IPS-18a (cell line): Measurements from ENCODE around the gene JARID2.
A peak's percentile ranks its signal among the peaks of the same experiment; 100 is the strongest.

ENCODE experiments used
- H3K27ac ChIP-seq: one replicate; pipeline ENCODE4 v1.5.1; 2013; ENCODE audit warnings: low read length
- H3K27me3 ChIP-seq: one replicate; pipeline ENCODE4 v1.6.1; 2013; ENCODE audit warnings: mild to moderate bottlenecking, low read length; ENCODE audit not compliant: control insufficient read depth, insufficient read depth
- H3K36me3 ChIP-seq: one replicate; pipeline ENCODE4 v1.6.1; 2013; ENCODE audit warnings: low read depth, low read length; ENCODE audit not compliant: control insufficient read depth
- H3K4me1 ChIP-seq: one replicate; pipeline ENCODE4 v1.6.1; 2013; ENCODE audit warnings: low read depth, low read length; ENCODE audit not compliant: control insufficient read depth
- H3K4me3 ChIP-seq: one replicate; pipeline ENCODE4 v1.5.1; 2013; ENCODE audit warnings: low read length
- H3K9ac ChIP-seq: one replicate; pipeline ENCODE4 v1.6.1; 2013; ENCODE audit warnings: mild to moderate bottlenecking, low read length, moderate library complexity
- H3K9me3 ChIP-seq: one replicate; pipeline ENCODE4 v1.6.1; 2013; ENCODE audit warnings: low read depth, low read length; ENCODE audit not compliant: control insufficient read depth

JARID2 gene

DNA sequence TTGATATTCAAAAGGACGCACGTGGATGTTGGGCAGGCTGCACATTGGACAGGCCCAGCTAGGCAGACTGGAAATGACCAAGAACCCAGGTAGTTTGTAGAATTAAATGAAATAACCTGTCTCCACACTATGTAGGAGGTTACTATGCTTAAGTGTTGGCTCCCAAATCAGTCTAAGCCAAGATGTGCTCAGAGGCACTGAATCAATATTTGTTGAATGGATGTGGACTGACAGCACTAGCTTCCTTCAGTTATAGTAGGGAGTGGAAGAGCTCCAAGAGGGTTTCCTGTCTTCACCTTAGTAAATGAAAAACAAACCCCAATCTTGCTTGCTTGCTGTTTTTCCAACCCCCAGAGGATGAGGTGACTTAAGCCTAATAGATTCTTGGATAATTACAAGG is 180.5 kb downstream of the JARID2 start:
- no peaks in the 10 kb centered on the region for H3K27me3 ChIP-seq
- H3K9me3 ChIP-seq: no peaks in the 10 kb centered on the region
- no peak overlapping the region for H3K9ac ChIP-seq
- H3K4me1 ChIP-seq: peaks cover 66% of the 10 kb centered on the region
- H3K27ac ChIP-seq: no peak overlapping the region
- H3K36me3 ChIP-seq: no peaks in the 10 kb centered on the region
- no peak overlapping the region for H3K4me3 ChIP-seq

DNA sequence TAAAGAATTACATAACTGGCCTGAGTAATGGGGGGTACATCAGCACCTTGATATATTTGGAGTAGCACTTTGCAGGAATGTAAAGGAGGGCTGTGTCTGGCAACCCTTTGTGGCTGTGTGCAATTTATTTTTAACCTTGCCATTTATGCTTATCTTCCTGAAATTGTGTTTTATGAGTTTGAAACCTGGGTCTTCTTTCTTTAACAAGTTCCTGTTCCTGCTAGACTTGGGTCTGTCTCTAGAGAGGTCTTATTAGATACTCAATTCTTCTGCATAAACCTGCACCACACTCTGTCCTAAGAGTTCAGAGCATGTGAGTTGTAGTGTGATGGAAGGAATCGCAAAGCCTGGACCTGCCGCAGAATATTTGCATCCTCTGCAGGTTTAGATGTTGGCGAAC is 181.0 kb downstream of the JARID2 start:
- peak overlapping the region; percentile 32 for H3K27ac ChIP-seq
- H3K9me3 ChIP-seq: no peaks in the 10 kb centered on the region
- H3K36me3 ChIP-seq: no peaks in the 10 kb centered on the region
- peaks cover 66% of the 10 kb centered on the region for H3K4me1 ChIP-seq
- H3K27me3 ChIP-seq: no peaks in the 10 kb centered on the region
- no peak overlapping the region for H3K9ac ChIP-seq
- H3K4me3 ChIP-seq: no peak overlapping the region

DNA sequence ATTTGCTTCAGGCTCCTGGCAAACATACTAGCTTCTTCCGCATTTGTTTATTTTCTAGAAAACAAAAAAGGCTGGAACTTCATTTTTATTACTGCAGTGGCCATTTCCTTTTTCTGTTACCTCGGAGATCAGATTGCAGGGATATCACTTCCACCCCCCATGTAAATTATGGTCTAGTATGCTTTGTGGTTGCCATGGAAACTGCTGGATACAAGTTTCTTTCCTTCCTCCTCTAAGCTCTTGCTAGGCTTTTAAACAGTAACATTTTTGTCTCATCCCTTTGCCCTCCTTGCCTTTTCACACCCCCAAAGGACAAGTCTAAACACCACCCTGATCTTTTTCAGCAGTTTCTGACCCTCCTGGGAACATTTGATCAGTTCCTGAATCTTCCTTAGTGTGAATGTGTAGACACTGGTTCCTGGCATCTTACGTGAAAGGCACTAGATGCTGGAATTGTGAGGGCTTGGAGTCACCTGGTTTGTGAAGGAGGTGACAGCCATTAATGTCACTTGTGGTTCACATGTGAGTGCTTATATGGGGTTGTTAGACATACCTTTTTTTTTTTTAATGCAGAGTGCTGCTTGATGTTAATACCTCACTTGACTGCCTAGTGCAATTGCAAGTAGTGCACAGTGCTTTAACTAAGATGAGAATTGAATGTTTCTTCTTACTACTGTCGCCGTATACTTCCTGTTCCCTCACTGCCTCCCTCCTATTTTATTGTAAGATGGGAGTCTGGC is 181.6 kb downstream of the JARID2 start:
- Histone ChIP-seq H3K36me3 (no peaks in the 10 kb centered on the region), H3K9ac (peak overlapping the region; percentile 30), H3K27me3 (no peaks in the 10 kb centered on the region), H3K27ac (peak overlapping the region; percentile 32), H3K4me3 (no peak overlapping the region), H3K9me3 (no peaks in the 10 kb centered on the region), H3K4me1 (peaks cover 68% of the 10 kb centered on the region)

DNA sequence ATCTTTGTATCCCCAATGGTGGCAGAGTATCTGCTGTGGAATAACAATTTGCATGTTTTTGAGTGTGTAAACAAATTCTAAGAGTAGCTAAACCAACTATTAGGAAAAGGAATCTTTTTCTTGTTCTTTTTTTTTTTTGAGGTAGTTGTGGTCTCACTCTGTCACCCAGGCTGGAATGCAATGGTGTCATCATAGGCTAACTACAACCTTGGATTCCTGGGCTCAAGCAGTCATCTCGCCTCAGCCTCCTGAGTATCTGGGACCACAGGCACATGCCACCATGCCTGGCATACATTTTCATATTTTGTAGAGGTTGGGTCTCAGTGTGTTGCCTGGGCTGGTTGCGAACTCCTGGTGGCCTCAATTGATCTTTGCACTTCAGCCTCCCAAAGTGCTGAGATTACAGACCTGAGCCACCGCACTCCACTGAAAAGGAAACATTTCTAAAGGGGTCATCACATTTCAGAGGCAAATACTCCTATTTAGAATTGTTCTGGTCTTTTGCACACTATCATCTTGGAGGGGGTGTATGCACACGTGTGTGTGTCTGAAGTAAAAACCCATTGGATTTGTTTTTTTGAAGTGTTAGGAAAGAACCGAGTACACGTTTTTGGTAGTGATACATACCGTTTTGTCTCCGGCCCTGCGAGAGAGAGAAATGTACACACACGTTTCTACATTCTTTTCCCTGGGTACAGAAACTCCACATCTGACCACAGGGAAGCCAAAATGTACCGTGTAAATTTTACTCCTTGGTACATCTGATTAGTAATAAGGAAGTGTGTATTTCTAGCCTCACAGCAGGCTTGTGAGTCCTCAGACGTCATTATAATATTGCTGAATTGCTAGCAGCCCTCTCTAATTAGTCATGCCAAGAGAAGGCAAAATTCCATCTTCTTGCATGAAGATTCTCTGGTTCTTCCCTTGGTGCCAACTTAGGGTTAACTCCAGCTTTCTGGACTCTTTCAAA is 183.6 kb downstream of the JARID2 start:
- no peaks in the 10 kb centered on the region for H3K9me3 ChIP-seq
- H3K9ac ChIP-seq: no peak overlapping the region
- H3K27me3 ChIP-seq: no peaks in the 10 kb centered on the region
- no peak overlapping the region for H3K27ac ChIP-seq
- no peaks in the 10 kb centered on the region for H3K36me3 ChIP-seq
- H3K4me1 ChIP-seq: peaks cover 87% of the 10 kb centered on the region
- H3K4me3 ChIP-seq: no peak overlapping the region

DNA sequence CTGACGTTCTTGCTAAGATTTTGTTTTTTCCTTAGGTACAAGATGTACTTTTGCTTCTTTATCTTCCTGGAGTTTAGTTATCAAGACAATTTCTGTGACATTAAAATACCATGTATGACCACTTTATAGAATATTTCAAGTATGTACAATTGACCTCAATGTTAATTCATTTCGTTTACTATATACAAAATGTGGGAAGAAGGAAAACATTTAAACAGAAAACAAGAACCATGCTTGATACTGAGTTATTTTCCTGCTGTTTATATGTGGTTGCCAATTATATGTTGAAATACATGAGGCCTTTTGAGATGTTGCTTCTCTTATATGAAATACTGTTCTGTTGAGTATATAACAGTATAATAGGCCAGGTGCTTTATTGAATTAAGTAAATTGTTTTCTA is 184.3 kb downstream of the JARID2 start:
- H3K4me1 ChIP-seq: peaks cover 89% of the 10 kb centered on the region
- no peak overlapping the region for H3K27ac ChIP-seq
- no peaks in the 10 kb centered on the region for H3K27me3 ChIP-seq
- no peaks in the 10 kb centered on the region for H3K9me3 ChIP-seq
- no peaks in the 10 kb centered on the region for H3K36me3 ChIP-seq
- no peak overlapping the region for H3K9ac ChIP-seq
- H3K4me3 ChIP-seq: no peak overlapping the region

DNA sequence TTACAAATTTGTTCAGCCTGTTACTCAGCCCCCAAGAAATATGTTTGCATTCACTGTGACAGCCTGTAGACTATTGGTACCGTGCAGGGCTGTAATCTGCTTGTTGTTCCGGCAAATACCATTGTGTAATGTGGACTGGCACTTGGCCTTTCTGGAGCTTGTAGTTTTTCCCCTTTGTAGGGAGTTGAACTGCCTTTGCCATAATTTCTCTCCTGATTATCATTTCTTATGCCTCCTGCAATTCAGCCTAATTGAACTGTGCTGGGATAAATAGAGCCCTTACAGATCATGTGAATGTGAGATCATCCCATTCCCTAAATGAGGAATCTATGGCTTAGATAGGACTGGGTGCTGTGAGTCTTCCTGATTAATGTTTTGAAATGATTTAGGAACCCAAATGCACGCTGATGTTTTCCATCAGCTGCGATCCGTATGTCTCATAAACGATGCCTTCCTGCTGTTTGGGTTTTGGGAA is 185.1 kb downstream of the JARID2 start:
- Histone ChIP-seq H3K4me1 (peaks cover 86% of the 10 kb centered on the region), H3K4me3 (no peak overlapping the region), H3K9me3 (no peaks in the 10 kb centered on the region), H3K36me3 (no peaks in the 10 kb centered on the region), H3K27ac (no peak overlapping the region), H3K27me3 (no peaks in the 10 kb centered on the region), H3K9ac (no peak overlapping the region)

DNA sequence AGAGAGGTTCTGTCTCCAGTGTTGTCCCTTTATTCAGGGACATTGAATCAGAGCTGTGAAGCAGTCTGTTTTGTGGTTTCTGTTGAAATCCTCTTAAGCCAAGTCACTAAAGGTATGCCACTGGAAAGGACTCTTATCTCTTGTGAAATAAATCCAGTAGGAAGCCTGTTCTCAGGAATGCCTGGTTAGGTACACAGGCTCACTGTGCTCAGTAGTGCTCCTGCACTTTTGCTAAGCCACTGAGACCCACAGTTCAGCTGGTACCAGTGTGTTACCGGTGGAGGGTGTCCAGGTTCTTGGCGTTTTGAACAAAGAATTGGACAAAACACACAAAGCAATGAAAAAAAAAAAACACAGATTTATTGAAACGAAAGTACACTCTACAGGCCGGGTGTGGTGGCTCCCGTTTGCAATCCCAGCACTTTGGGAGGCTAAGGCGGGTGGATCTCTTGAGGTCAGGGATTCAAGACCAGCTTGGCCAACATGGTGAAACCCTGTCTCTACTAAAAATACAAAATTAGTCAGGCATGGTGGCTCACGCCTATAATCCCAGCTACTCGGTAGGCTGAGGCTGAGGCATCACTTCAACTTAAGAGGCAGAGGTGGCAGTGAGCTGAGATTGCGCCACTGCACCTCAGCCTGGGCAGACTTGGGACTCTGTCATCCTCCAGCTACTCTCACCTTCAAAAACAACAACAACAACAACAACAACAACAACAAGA is 186.1 kb downstream of the JARID2 start:
- no peak overlapping the region for H3K27ac ChIP-seq

DNA sequence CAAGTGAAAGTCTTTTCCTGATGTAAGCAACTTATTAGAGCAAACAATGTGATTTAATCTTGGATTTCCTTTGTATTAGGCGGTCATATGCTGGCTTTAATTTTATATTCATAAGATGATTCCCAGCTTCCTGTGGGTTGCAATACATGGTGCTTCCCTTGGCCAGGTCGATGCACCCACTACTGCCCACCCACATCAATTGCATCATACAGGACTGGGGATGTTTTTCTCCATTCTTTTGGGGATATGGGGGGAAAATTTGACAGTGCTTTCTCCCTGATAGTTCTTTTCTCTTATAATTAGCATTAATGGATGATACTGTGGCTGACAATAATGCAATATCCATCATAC is 187.6 kb downstream of the JARID2 start:
- H3K27me3 ChIP-seq: no peaks in the 10 kb centered on the region
- H3K4me3 ChIP-seq: no peak overlapping the region
- H3K9me3 ChIP-seq: no peaks in the 10 kb centered on the region
- peaks cover 90% of the 10 kb centered on the region for H3K4me1 ChIP-seq
- no peaks in the 10 kb centered on the region for H3K36me3 ChIP-seq
- H3K27ac ChIP-seq: no peak overlapping the region
- no peak overlapping the region for H3K9ac ChIP-seq

More for the DNA sequence above, 186.1 kb downstream of the JARID2 start:
- Histone ChIP-seq H3K4me3 (no peak overlapping the region), H3K27me3 (no peaks in the 10 kb centered on the region), H3K36me3 (no peaks in the 10 kb centered on the region), H3K9ac (no peak overlapping the region), H3K4me1 (peaks cover 85% of the 10 kb centered on the region), H3K9me3 (no peaks in the 10 kb centered on the region)

DNA sequence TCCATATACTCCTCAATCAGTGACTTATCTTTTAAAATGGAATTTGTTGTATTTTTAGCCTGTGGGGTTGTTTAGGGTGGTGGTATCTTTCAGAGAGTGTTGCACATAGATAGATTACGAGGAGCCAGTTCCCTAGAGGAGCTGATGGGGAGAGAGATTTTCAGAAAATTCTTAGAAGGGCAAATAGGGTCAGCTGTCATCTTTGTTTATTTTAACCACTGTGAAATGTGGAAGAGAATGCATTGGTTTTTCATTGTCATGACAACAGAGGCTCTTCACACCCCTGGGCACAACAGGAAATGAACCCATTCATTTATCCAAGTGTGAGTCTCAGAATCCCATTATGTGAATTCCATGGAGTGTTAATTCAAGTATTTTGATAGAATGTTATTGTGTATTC is 188.4 kb downstream of the JARID2 start:
- no peak overlapping the region for H3K9ac ChIP-seq
- H3K27ac ChIP-seq: no peak overlapping the region
- peaks cover 94% of the 10 kb centered on the region for H3K4me1 ChIP-seq
- H3K36me3 ChIP-seq: no peaks in the 10 kb centered on the region
- no peak overlapping the region for H3K4me3 ChIP-seq
- no peaks in the 10 kb centered on the region for H3K9me3 ChIP-seq
- no peaks in the 10 kb centered on the region for H3K27me3 ChIP-seq

DNA sequence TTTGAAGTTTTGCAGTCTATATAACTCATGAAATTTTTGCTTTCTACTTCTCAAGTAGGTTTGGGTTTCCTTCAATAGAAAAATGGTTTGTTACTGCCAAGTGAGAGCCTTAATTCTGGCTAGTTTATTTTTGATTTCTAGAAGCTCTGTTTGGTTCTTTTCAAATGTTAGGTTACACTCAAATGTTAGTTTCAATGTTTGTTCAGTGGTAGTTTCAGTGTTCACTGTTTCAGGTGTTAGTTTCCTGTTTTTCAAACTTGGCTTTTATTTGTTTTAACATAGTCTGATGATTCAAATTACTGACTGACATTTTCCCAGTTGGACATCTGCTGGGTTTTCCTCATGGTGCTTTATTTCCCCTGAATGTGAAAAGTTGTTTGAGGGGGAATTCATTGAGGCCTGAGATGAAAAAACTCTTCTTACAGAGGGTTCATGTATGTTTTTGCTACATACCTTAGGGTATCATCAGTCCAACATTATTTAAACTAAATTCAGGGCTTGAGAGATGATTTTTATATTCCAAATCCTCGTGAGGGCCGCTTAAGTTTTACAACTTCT is 189.0 kb downstream of the JARID2 start:
- Histone ChIP-seq H3K27ac (no peak overlapping the region), H3K9me3 (no peaks in the 10 kb centered on the region), H3K36me3 (no peaks in the 10 kb centered on the region), H3K4me1 (peaks cover 94% of the 10 kb centered on the region), H3K9ac (no peak overlapping the region), H3K4me3 (no peak overlapping the region), H3K27me3 (no peaks in the 10 kb centered on the region)

DNA sequence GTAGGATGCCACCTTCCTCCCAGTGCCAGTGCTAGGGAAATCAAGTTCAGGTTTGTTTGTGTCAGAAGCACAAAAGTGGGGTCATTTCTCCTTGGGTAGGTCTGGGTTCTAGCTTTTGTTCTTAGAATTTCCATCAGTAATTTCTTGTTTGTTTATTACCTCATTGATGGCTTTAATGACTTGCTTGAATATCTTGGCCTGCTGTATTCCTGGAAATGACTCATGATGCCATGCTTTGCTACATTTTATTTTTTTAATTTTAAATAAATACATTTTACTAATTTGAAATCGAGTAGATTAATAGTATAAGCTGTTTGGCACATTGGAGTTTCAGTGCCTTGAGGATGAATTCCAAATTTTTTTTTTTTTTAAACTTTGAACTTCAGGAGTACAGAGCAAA is 189.6 kb downstream of the JARID2 start:
- no peaks in the 10 kb centered on the region for H3K27me3 ChIP-seq
- H3K27ac ChIP-seq: no peak overlapping the region
- H3K4me3 ChIP-seq: no peak overlapping the region

More for the DNA sequence above, 189.6 kb downstream of the JARID2 start:
- Histone ChIP-seq H3K9me3 (no peaks in the 10 kb centered on the region), H3K9ac (no peak overlapping the region), H3K36me3 (no peaks in the 10 kb centered on the region), H3K4me1 (peaks cover 95% of the 10 kb centered on the region)
